AG04450 (cell line): ENCODE measurements around the gene RIBC1. TPM values are rescaled to one million over a fixed set of nuclear protein-coding genes. Genes with fewer than 3 reads are reported as not detected.

Source experiments
- CTCF ChIA-PET: fragments of 300-600, 350-600 bp; formaldehyde crosslinking; extraction: SDS; loops from one replicate; lab custom pipeline; 2022; ENCODE audit warnings: antibody characterized with exemption, inconsistent platforms; lab: Charles Lee
- POLR2A ChIA-PET: fragments of 350-600 bp; formaldehyde crosslinking; extraction: SDS; loops from one replicate; lab custom pipeline; 2021; ENCODE audit warnings: antibody characterized with exemption, inconsistent platforms; lab: Yijun Ruan, JAX
- DNase-seq: peaks from one replicate; pipeline ENCODE4 v3.0.0-alpha.2; 2011; ENCODE audit warnings: low read depth, low spot score
- H3K27ac ChIP-seq: one replicate; pipeline ENCODE4 v1.5.1; 2012; ENCODE audit warnings: low read depth, low read length, control low read depth
- H3K27me3 ChIP-seq: one replicate; pipeline ENCODE4 v1.6.0; 2012; ENCODE audit warnings: low read length; ENCODE audit not compliant: control insufficient read depth, insufficient read depth
- H3K4me3 ChIP-seq: 2 replicates; pipeline ENCODE4 v1.5.1; 2011; ENCODE audit warnings: mild to moderate bottlenecking, low read depth, low read length, control low read depth
- H3K9me3 ChIP-seq: 2 replicates; pipeline ENCODE4 v1.5.1; 2012; ENCODE audit warnings: low read length; ENCODE audit not compliant: control insufficient read depth, insufficient read depth
- polyA plus RNA-seq: library from polyadenylated mRNA; depleted of rRNA; stranded (reverse); fragments of >200 nt; gene quantifications from 2 replicates; pipeline ENCODE4 v1.2.3, GENCODE V29; 2011
- TF ChIP-seq, protein P1 (sequence below): IDR thresholded peaks from 2 replicates; pipeline ENCODE4 v1.5.1; 2011; ENCODE audit warnings: low read depth, low read length, control low read depth, inconsistent platforms

Gene RIBC1
- polyA plus RNA-seq, 1 experiment: 0.31 TPM

DNA sequence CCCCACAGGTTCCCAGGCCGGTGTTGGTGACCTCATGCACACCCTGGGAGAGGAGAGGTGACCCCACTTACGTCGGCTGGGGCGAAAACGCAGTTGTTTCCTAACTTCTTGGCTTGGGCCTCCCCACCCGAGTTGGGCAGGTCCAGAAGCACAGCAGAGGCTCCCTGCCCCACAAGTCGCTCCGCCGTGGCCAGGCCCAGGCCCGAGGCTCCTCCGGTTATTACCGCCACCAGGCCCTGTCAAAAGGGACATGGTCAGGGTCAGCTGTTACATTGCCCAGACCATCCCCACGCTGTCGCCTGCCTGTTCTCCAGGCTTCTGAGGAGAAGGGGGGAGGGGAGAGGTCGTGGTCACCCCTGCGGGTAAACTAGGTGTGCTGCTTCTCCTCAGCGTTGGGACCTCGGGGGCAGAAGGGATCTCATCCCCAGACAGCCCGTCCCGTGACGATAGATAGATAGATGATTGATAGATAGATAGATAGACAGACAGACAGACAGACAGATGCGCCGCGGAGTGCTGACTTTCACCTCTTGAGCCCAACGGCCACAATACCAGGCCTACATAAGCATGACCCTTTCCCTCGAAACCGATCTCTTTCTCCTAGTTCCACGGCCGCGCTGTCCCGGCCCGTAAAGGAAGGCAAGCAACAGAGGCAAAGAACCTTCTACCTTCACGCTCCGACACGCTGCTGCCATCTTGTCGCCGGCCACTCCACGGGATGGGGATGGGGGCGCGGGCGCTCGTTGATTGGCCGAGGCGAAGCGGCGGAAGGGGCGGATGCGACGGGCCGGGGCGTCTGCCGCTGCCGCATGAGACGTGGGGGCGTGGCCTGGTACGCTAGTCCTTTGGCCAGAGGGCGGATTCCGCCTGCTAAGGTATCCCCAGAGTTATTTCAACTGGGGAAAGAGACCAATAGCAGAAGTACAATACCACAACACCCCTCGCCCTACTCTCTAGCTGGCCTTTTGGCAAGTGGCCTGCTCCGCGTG is 11.3 kb downstream of the RIBC1 start, which contains the start of gene HSD17B10:
Gene HSD17B10, minus strand, starts transcription at position 720 of the 989 bp plus-strand sequence. Its CDS starts 25 bp downstream, at position 695.
- peak within 1 kb of the TSS; percentile 83 for H3K4me3 ChIP-seq
- ChIA-PET CTCF (no interaction called here), POLR2A (no interaction called here)
- no peaks in the 10 kb centered on the region for H3K9me3 ChIP-seq
- H3K27ac ChIP-seq: peak within 1 kb of the TSS; percentile 11
- H3K27me3 ChIP-seq: no peaks in the 10 kb centered on the region
- no peak for DNase-seq
- TF ChIP-seq, protein P1, sequence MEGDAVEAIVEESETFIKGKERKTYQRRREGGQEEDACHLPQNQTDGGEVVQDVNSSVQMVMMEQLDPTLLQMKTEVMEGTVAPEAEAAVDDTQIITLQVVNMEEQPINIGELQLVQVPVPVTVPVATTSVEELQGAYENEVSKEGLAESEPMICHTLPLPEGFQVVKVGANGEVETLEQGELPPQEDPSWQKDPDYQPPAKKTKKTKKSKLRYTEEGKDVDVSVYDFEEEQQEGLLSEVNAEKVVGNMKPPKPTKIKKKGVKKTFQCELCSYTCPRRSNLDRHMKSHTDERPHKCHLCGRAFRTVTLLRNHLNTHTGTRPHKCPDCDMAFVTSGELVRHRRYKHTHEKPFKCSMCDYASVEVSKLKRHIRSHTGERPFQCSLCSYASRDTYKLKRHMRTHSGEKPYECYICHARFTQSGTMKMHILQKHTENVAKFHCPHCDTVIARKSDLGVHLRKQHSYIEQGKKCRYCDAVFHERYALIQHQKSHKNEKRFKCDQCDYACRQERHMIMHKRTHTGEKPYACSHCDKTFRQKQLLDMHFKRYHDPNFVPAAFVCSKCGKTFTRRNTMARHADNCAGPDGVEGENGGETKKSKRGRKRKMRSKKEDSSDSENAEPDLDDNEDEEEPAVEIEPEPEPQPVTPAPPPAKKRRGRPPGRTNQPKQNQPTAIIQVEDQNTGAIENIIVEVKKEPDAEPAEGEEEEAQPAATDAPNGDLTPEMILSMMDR: no peak

DNA sequence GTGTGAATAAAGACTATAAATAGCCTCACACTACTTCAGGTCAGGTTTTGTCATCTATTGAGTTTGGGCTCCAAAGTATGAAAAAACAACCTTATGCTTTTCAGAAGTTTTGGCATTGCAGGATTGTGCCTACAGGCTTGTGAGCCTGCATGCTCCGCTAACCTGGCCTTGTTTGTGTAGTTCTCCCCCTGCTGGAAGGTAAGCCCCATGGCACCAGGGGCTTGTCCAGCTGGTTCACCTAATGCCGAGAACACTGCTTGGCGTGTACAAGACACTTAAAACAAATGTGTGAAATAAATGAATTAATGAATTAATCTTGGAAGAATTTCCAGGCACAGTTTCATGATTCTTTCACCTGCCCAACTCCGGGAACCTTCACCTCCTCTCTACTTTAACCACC is 13.3 kb downstream of the RIBC1 start:
- no peak for DNase-seq
- POLR2A ChIA-PET: no interaction called here
- CTCF ChIA-PET: interaction anchor here (0.7 to 2.7 kb wide), 9 partner anchors 9 to 152 kb away, joined by 3 to 11 read pairs (median 7); no protein-coding TSS in a partner anchor
- Histone ChIP-seq H3K9me3 (no peaks in the 10 kb centered on the region), H3K4me3 (no peak overlapping the region), H3K27ac (no peak overlapping the region), H3K27me3 (no peaks in the 10 kb centered on the region)
- TF ChIP-seq, protein P1: peak; percentile 85

DNA sequence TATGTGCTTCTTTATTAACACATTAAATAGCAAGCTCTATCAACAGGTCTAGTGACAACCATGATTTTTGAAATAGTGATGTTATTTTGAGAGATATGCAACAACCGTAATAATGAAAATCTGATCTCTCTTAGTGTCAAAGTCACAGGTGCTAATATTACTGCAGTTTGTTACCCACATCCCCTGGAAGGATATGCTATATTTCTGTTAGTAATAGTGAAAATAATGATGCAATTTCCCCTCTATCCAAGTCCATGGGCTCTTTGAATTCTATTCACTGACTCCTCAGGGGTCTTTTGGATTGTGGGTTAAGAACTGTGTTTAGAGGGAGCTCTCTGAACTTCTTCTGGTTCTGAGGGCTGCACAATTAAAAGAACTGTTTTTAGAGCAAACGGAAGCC is 14.5 kb downstream of the RIBC1 start:
- ChIA-PET CTCF (interaction anchor here (0.5 to 2.7 kb wide), 7 partner anchors 8 to 153 kb away, joined by 3 to 11 read pairs (median 7); no protein-coding TSS in a partner anchor), POLR2A (interaction anchor here (0.9 kb wide), 1 partner anchor 9 kb away, joined by 3 read pairs; no protein-coding TSS in a partner anchor)
- Histone ChIP-seq H3K9me3 (no peaks in the 10 kb centered on the region), H3K27ac (no peak overlapping the region), H3K4me3 (no peak overlapping the region), H3K27me3 (no peaks in the 10 kb centered on the region)
- no peak for DNase-seq
- TF ChIP-seq, protein P1: no peak

DNA sequence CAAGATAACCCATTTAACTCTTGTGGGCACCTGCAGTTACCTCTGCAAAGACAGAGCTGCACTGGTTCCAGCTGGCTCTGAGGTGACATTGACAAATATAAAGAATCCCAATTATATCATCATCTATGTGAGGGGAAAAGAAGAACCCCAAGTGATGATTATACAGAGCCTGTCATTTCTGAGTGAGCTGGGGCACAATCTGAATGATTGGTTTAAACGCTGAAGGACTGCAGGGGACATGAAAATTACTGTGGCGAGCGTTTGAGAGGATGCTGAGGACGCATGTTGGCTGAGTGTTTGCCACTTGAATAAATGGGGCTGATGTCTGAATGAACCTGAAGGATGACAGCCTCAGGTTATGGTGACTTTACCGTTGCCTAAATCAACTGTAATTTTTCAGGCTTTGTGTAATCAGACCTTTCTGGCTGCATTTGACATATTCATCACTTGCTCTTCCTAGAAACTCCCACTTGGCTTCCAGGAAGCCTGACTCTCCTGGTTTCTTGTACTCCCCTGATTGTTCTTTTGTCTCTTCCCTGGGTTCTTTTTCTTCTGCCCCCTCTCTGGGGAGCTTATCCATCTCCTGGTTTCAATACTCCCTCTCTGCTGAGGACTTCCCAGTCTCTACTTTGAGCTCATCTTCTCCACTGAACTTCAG is 15.6 kb downstream of the RIBC1 start:
- Histone ChIP-seq H3K9me3 (no peaks in the 10 kb centered on the region), H3K27ac (no peak overlapping the region), H3K27me3 (no peaks in the 10 kb centered on the region), H3K4me3 (no peak overlapping the region)
- ChIA-PET CTCF (interaction anchor here (1.1 kb wide), 2 partner anchors 44 to 120 kb away, joined by 3 read pairs; no protein-coding TSS in a partner anchor), POLR2A (no interaction called here)
- no peak for DNase-seq
- TF ChIP-seq, protein P1: no peak
